Activated naive CD8-positive, alpha-beta T cell treated with anti-CD3 and anti-CD28 coated beads, Interleukin-2, amount 10 ng/mL, durations not matched to agents 7 days and 5 days (primary cell): ENCODE data around the gene HRG. TPM values are rescaled to one million over a fixed set of nuclear protein-coding genes. Genes with fewer than 3 reads are reported as not detected.

ENCODE experiments used
- ATAC-seq: fragments of 150-1000 bp; cut with Tn5 transposase; one replicate; pipeline ENCODE4 v1.10.0; 2021; ENCODE audit warnings: low read depth, moderate library complexity
- POLR2A ChIA-PET: fragments of 350-600 bp; sonication (Branson Sonifier 250); formaldehyde crosslinking; loops from one replicate; lab custom pipeline; 2021; ENCODE audit warnings: antibody characterized with exemption; lab: Charles Lee
- DNase-seq: peaks from one replicate; pipeline ENCODE4 v3.0.0; 2021
- H3K27ac Mint-ChIP-seq: one replicate; pipeline ENCODE4 v1.8.0; 2022; ENCODE audit warnings: mild to moderate bottlenecking, mixed read lengths
- H3K27me3 Mint-ChIP-seq: one replicate; pipeline ENCODE4 v1.8.0; 2022; ENCODE audit warnings: mild to moderate bottlenecking, moderate library complexity, mixed read lengths
- H3K36me3 Mint-ChIP-seq: one replicate; pipeline ENCODE4 v1.8.0; 2021; ENCODE audit warnings: mild to moderate bottlenecking, mixed read lengths
- H3K4me1 Mint-ChIP-seq: one replicate; pipeline ENCODE4 v1.8.0; 2021; ENCODE audit warnings: mixed read lengths
- H3K4me3 Mint-ChIP-seq: one replicate; pipeline ENCODE4 v1.8.0; 2022; ENCODE audit warnings: mild to moderate bottlenecking, moderate library complexity, mixed read lengths
- H3K9me3 Mint-ChIP-seq: one replicate; pipeline ENCODE4 v1.8.0; 2021; ENCODE audit warnings: mixed read lengths
- total RNA-seq, 2 experiments: library from RNA; stranded (reverse); gene quantifications; one replicate each; pipeline ENCODE4 v1.2.3, GENCODE V29; 2021

The HRG gene, protein sequence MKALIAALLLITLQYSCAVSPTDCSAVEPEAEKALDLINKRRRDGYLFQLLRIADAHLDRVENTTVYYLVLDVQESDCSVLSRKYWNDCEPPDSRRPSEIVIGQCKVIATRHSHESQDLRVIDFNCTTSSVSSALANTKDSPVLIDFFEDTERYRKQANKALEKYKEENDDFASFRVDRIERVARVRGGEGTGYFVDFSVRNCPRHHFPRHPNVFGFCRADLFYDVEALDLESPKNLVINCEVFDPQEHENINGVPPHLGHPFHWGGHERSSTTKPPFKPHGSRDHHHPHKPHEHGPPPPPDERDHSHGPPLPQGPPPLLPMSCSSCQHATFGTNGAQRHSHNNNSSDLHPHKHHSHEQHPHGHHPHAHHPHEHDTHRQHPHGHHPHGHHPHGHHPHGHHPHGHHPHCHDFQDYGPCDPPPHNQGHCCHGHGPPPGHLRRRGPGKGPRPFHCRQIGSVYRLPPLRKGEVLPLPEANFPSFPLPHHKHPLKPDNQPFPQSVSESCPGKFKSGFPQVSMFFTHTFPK
- not detected for total RNA-seq

DNA sequence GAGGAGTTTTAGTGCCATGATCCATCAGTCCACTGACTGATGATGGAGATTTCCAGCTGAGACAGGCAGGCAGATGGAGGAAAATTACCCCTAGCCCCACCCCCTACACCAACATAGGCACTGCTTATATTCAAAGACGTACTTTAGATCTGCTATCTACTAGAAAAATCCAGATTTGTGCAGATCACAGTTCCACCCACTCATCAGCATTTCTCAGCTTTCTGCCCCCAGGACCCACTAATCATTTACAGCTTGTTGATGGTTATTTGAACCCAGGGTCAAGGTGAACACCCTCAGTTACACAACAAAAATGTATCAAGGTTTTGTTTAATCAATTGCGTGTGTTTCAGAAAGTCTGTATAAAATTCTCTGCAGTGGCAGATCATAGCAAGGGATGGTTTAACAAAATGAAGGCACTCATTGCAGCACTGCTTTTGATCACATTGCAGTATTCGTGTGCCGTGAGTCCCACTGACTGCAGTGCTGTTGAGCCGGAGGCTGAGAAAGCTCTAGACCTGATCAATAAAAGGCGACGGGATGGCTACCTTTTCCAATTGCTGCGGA is at the start of gene HRG:
Gene HRG (plus strand): TSS at position 390 of the 564 bp plus-strand sequence. CDS start 18 bp downstream, at position 408.
- POLR2A ChIA-PET, result no interaction called here
- peaks cover 10% of the 10 kb centered on the region for H3K4me1 Mint-ChIP-seq
- H3K27ac Mint-ChIP-seq, result no peak within 1 kb of the TSS
- no peaks in the 10 kb centered on the region for H3K9me3 Mint-ChIP-seq
- no peak for DNase-seq
- no peak for ATAC-seq
- H3K36me3 Mint-ChIP-seq, result no peaks in the 10 kb centered on the region
- peaks cover 11% of the 10 kb centered on the region for H3K27me3 Mint-ChIP-seq
- no peak within 1 kb of the TSS for H3K4me3 Mint-ChIP-seq

DNA sequence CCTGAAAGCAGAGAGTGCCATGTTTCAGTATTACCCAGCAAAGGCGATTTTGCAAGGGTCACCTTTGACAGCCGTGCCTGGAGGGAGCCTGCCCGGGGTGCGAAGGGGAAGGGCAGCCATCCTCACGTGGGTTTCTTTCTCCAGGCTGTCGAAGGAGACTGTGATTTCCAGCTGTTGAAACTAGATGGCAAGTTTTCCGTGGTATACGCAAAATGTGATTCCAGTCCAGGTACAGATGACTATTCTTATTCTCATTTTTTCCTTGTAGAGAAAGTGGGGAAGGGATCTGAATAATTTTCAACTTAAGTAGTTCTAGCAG is 49.6 kb upstream of the HRG start:
- DNase-seq (no peak), ATAC-seq (no peak)
- Mint-ChIP-seq H3K27ac (no peak overlapping the region), H3K9me3 (no peaks in the 10 kb centered on the region), H3K4me3 (no peak overlapping the region), H3K27me3 (peaks cover 23% of the 10 kb centered on the region), H3K4me1 (peaks cover 18% of the 10 kb centered on the region), H3K36me3 (no peaks in the 10 kb centered on the region)
- POLR2A ChIA-PET, result interaction anchor here (1.1 to 6.3 kb wide), 5 partner anchors 167 to 678 kb away, joined by 3 to 36 read pairs (median 4); partner anchors contain the start of genes EIF4A2 and TRA2B

DNA sequence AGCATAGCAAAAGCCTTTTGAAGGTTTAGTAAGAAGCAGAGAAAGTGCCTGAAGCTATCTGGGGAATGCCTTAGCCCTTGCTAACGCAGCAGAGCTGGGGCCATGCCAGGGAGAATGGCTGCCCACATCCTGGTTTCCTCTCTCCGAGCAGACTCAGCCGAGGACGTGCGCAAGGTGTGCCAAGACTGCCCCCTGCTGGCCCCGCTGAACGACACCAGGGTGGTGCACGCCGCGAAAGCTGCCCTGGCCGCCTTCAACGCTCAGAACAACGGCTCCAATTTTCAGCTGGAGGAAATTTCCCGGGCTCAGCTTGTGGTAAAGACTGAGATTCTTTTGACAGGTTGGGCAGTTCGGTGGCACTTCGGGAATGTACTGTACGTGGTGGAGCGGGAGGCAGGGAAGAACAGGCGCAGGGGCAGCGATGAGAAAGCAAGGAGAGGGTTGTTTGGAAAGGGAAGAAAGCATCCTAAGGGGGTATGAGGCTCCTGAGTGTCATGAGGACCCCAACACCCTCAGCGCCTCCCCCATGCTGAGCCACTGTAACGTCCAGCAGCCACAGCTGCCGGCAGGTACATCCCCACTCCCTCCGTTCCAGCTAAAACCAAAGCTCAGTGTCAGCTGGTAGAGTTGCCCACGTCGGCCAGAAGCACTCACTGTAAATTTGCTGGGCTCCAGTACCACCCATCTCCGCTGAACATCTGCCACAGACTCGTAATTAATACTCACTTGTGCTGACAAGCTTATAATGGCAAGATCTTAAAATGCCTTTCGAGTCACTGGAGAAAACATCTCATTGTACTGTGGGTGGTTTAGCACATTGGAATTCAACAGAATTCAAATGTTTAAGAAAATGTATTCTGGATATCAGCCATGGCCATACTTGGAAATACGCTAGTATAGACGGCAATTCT is 48.5 kb upstream of the HRG start:
- H3K4me3 Mint-ChIP-seq, result peak overlapping the region; percentile 66
- no peaks in the 10 kb centered on the region for H3K36me3 Mint-ChIP-seq
- POLR2A ChIA-PET, result interaction anchor here (1.1 to 6.3 kb wide), 6 partner anchors 47 to 679 kb away, joined by 3 to 36 read pairs (median 5); partner anchors contain the start of genes DNAJB11, EIF4A2 and TRA2B
- peak overlapping the region; percentile 22 for H3K27ac Mint-ChIP-seq
- H3K4me1 Mint-ChIP-seq, result peaks cover 18% of the 10 kb centered on the region
- H3K9me3 Mint-ChIP-seq, result no peaks in the 10 kb centered on the region
- DNase-seq, result peak; percentile 83
- H3K27me3 Mint-ChIP-seq, result peaks cover 23% of the 10 kb centered on the region
- peak; percentile 100 for ATAC-seq

DNA sequence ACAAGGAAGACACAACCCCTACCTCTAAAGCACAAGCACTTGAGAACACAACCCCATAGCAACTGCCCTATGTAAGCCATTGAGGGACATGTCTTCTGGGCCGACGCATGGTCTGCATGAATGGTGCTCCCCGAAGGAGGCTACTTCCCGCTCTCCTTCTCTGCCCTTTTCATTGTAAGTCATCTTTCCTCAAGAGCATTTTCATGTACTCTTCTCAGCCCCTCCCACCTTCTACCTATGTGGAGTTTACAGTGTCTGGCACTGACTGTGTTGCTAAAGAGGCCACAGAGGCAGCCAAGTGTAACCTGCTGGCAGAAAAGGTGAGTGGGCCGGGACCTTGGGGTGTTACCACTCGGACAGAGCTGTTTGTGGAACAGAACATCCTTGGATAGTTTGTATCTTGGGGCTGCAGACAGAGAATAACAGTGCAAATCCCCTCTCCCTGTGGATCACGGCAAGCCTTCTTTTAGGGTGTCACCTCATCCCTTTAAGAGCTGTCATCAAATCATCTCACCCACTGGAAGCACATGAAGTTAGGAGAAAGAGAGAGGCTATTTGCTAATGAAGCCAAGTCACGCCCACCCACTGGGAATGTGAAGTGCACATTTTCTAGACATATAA is 47.4 kb upstream of the HRG start:
- Mint-ChIP-seq H3K4me3 (no peak overlapping the region), H3K27ac (no peak overlapping the region), H3K9me3 (no peaks in the 10 kb centered on the region), H3K36me3 (no peaks in the 10 kb centered on the region), H3K27me3 (peaks cover 22% of the 10 kb centered on the region), H3K4me1 (peaks cover 18% of the 10 kb centered on the region)
- POLR2A ChIA-PET, result interaction anchor here (6.3 kb wide), 1 partner anchor 165 kb away, joined by 36 read pairs; the partner anchor contains the start of gene EIF4A2
- no peak for ATAC-seq
- no peak for DNase-seq

DNA sequence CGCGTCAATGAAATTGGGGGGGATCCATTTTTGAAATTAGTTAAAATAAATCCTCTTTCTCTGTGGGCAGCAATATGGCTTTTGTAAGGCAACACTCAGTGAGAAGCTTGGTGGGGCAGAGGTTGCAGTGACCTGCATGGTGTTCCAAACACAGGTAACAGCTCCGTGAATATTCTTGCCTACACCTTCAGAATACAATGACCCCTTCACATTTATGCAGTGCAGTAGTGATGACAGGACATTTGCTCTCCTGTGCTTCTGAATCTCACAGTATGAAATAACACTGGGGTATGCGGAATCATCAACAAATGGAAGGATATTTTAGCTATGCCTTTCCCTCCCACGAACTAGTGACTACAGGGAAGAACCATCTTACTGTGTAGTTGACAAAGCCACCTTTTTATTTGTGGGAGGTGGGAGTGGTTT is 46.0 kb upstream of the HRG start:
- DNase-seq (no peak), ATAC-seq (no peak)
- POLR2A ChIA-PET, result no interaction called here
- Mint-ChIP-seq H3K4me1 (peaks cover 13% of the 10 kb centered on the region), H3K9me3 (no peaks in the 10 kb centered on the region), H3K4me3 (no peak overlapping the region), H3K36me3 (no peaks in the 10 kb centered on the region), H3K27ac (no peak overlapping the region), H3K27me3 (peaks cover 18% of the 10 kb centered on the region)

DNA sequence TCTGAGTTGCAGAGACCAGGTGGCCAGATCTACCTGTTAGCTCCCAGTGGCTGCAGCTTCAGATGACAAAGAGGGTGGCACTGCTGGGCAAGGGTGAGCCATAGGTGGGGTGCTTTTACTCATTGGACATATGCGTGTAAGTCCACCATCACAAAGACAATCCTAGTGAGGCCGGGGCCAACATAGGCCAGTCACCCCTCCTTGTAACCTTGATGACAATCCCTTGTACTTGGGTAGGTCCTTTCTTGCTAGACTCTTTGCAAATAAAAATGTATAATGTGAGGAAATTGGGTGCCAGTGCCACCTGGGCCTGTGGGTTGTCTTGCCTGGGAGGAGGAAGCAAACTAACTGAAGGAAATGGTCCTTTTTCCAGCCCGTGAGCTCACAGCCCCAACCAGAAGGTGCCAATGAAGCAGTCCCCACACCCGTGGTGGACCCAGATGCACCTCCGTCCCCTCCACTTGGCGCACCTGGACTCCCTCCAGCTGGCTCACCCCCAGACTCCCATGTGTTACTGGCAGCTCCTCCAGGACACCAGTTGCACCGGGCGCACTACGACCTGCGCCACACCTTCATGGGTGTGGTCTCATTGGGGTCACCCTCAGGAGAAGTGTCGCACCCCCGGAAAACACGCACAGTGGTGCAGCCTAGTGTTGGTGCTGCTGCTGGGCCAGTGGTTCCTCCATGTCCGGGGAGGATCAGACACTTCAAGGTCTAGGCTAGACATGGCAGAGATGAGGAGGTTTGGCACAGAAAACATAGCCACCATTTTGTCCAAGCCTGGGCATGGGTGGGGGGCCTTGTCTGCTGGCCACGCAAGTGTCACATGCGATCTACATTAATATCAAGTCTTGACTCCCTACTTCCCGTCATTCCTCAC is 45.4 kb upstream of the HRG start:
- POLR2A ChIA-PET, result no interaction called here
- no peak overlapping the region for H3K27ac Mint-ChIP-seq
- peaks cover 11% of the 10 kb centered on the region for H3K4me1 Mint-ChIP-seq
- no peaks in the 10 kb centered on the region for H3K36me3 Mint-ChIP-seq
- no peak overlapping the region for H3K4me3 Mint-ChIP-seq
- H3K9me3 Mint-ChIP-seq, result no peaks in the 10 kb centered on the region
- H3K27me3 Mint-ChIP-seq, result peaks cover 16% of the 10 kb centered on the region
- ATAC-seq, result no peak
- DNase-seq, result no peak

DNA sequence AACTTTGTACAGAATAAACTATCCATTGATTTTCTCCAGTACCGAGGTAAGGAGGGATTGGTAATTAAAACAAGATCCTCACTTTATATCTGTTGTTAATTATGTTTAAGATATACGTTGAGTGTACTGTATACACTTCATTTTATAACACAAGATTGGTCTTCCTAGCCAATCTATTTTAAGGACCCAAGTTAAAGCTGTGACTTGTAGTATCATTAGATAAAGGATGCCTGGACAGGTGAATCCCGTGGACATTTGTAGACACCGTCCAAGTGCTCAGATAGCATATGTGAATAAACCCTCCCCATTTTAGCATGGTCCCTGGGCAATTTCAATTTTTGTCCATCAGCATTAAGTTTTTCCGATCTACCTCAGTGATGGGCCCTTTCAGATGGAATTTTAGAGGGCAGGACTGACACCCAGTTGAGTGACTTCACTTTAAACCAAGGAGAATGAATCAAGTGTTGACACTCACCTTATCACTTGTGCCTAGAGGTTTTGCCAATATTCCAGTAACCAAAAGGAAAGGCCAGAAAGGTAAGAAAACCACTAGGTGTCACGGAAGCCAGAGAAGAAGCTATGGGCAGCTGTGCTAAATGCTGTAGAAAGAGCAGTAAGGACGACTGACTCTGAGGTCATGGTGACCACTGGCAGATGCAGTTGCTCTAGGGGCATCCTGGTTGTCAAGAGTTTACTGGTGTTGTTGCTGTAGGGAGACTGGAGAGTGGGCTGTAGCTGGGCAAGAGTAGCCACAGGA is 43.7 kb upstream of the HRG start:
- DNase-seq, result no peak
- no peak overlapping the region for H3K27ac Mint-ChIP-seq
- H3K4me1 Mint-ChIP-seq, result peaks cover 4% of the 10 kb centered on the region
- POLR2A ChIA-PET, result no interaction called here
- no peaks in the 10 kb centered on the region for H3K9me3 Mint-ChIP-seq
- peaks cover 15% of the 10 kb centered on the region for H3K27me3 Mint-ChIP-seq
- H3K4me3 Mint-ChIP-seq, result no peak overlapping the region
- H3K36me3 Mint-ChIP-seq, result no peaks in the 10 kb centered on the region
- ATAC-seq, result no peak

DNA sequence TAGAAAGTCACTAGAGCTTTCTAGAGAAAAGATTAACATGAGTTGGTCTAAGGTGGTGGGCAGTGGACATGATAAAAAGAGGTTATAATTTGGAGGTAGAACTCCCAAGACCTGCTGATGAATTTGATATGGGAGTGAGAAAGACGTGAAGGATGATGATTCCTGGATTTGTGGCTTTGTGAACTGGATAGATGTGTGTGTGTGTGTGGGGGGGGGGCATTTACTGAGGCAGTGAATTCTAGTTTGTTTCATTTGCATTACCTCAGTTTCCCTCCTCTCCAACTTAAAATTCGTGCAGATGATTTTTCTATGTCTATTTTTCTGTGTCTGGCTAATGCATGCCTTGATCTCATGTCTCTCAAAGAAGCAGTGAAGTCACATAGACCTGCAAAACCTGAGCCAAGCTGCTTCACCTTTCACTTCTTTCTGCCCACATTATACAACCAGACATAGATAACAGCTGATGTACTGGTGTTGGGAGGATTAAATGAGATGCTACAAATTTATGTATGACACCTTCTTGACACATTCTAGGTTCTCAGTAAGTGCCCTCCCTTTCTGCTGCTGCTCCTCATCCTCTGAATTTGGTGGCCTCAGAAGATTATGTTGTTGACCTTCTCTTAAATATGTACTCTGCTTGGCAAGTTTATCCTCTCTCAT is 43.0 kb upstream of the HRG start:
- H3K27ac Mint-ChIP-seq, result no peak overlapping the region
- peaks cover 13% of the 10 kb centered on the region for H3K27me3 Mint-ChIP-seq
- H3K4me1 Mint-ChIP-seq, result no peaks in the 10 kb centered on the region
- H3K36me3 Mint-ChIP-seq, result no peaks in the 10 kb centered on the region
- DNase-seq (no peak), ATAC-seq (no peak)
- POLR2A ChIA-PET, result no interaction called here
- H3K9me3 Mint-ChIP-seq, result no peaks in the 10 kb centered on the region
- H3K4me3 Mint-ChIP-seq, result no peak overlapping the region

DNA sequence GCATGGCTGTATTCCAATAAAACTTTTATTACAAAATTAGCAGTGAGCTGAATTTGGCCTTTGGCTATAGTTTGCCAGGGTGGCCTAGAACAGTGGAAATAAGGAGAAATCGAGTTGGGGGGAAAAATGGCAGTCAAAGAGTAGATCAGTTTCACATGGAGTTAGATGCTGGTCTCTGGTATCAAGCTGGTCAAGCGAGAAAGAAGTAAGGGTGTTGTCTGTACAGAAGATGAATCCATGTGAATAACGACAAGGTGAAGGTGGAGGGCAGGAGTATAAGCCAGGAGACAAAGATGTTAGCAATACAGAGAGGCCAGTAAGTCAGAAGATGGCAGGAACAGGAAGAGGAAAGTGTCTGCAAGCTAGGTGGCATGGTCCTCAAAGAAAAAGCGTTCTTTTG is 41.2 kb upstream of the HRG start:
- Mint-ChIP-seq H3K27me3 (peaks cover 9% of the 10 kb centered on the region), H3K27ac (no peak overlapping the region), H3K4me1 (no peaks in the 10 kb centered on the region), H3K9me3 (no peaks in the 10 kb centered on the region), H3K4me3 (no peak overlapping the region), H3K36me3 (no peaks in the 10 kb centered on the region)
- ATAC-seq (no peak), DNase-seq (no peak)
- POLR2A ChIA-PET, result no interaction called here

DNA sequence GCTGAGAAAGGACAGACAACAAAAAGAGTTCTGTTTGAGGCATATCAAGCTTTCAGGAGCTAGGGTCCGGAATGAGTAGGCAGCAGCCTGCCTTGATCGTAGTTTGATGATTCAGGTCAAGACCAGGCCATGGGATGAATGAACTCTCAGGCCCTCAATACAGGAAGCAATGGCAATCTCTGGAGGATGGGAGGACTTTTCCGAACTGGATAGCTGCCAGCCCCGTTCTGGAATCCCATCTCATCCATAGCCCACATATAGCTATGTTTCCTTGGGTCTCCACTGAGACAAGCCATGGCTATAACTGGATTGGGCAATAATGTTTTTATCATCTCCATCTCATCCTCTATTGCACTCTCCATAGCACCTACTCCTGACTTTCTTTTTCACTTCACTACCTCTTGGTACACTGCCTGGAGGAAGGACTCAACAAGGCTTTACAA is 40.2 kb upstream of the HRG start:
- Mint-ChIP-seq H3K36me3 (no peaks in the 10 kb centered on the region), H3K4me1 (no peaks in the 10 kb centered on the region), H3K9me3 (no peaks in the 10 kb centered on the region), H3K27ac (no peak overlapping the region), H3K4me3 (no peak overlapping the region), H3K27me3 (peaks cover 15% of the 10 kb centered on the region)
- no peak for DNase-seq
- POLR2A ChIA-PET, result no interaction called here
- ATAC-seq, result no peak

DNA sequence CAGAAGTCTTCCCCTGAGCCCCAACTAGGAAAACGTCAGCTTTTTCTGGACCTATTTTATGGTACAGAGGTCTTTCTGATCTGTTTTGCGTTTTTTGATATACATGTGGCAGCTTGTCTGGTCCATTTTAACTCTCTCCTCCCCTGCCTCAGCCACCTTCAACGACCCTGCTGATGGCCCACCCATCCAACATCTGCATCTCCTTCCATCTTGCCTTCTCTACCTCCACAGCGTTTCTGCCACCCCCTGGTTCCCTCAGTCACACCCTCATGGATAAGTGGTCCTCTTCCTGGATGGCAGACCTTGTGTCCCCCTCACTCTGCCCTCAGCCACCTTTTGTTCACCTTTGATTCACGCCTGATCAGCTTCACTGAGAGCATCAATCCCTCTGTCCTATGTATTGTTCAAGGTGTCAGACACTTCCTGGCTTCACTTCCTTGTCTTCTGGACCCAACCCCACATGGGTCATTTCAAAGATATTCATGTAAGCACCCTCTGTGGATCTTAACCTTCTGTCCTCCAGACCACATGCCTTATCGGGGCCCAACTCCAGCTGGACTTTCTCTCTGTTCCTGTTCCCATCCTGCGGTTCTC is 39.5 kb upstream of the HRG start:
- peaks cover 19% of the 10 kb centered on the region for H3K27me3 Mint-ChIP-seq
- H3K27ac Mint-ChIP-seq, result no peak overlapping the region
- H3K9me3 Mint-ChIP-seq, result no peaks in the 10 kb centered on the region
- no peak for DNase-seq
- no peaks in the 10 kb centered on the region for H3K36me3 Mint-ChIP-seq
- H3K4me3 Mint-ChIP-seq, result no peak overlapping the region
- H3K4me1 Mint-ChIP-seq, result no peaks in the 10 kb centered on the region
- POLR2A ChIA-PET, result no interaction called here
- ATAC-seq, result no peak
